GM12878 (cell line): Measurements from ENCODE around the gene BMF. TPM values are rescaled to one million over a fixed set of nuclear protein-coding genes. Genes with fewer than 3 reads are reported as not detected.

Experiments used
- BMI1 ChIP-seq: fragments of 450-650 bp; IDR thresholded peaks from 2 replicates; pipeline ENCODE4 v1.6.1; 2016; ENCODE audit warnings: mild to moderate bottlenecking, moderate library complexity, borderline replicate concordance
- SREBF1 ChIP-seq: IDR thresholded peaks from 2 replicates; pipeline ENCODE4 v1.6.1; 2012; ENCODE audit warnings: mild to moderate bottlenecking, low read length
- ZBTB33 ChIP-seq: fragments of 450-650 bp; IDR thresholded peaks from 2 replicates; pipeline ENCODE4 v1.6.1; 2017; ENCODE audit warnings: mild to moderate bottlenecking
- polyA plus RNA-seq, 11 experiments: library from polyadenylated mRNA; depleted of rRNA in 4 of 11; unstranded in 6 of 11; stranded (reverse) in 5 of 11; fragments of >200 nt; fragmentation: Nextera tagmentation in 4 of 11; fragmentation: Illumina TruSeq in 1 of 11; extraction: Ambion mirVana in 4 of 11; extraction: Trizol in 1 of 11; gene quantifications; 1 replicate in 1 of 11; 2 replicates in 10 of 11; pipeline versions ENCODE4 v1.2.1 to v1.2.3, GENCODE V29; 2011 to 2016; ENCODE audit warnings: inconsistent platforms in 2 of 11, missing spikeins in 2 of 11, low read depth in 1 of 11
- total RNA-seq, 4 experiments: library from RNA; depleted of rRNA in 3 of 4; stranded (reverse); fragments of >200 nt in 3 of 4; fragmentation: Illumina TruSeq in 1 of 4; extraction: Trizol in 1 of 4; gene quantifications; 2 replicates each; pipeline versions ENCODE4 v1.2.1 to v1.2.3, GENCODE V29; 2013 to 2021
- TF ChIP-seq, protein P1 (sequence below): fragments of 450-650 bp; formaldehyde crosslinking; IDR thresholded peaks from 2 replicates; pipeline ENCODE4 v1.5.0; 2022; ENCODE audit warnings: mild to moderate bottlenecking, missing genetic modification characterization

BMF gene
- total and polyA plus RNA-seq, 10 of the 15 experiments (the other 5 are each of a cell fraction or from before 2014, with no cell fraction given), result 0.82 to 34.9 (median 16.9) TPM

GRCh38 chr15:40040293-40040635 lies 68.4 kb downstream of the BMF start (continued):
- TF ChIP-seq, protein P1, sequence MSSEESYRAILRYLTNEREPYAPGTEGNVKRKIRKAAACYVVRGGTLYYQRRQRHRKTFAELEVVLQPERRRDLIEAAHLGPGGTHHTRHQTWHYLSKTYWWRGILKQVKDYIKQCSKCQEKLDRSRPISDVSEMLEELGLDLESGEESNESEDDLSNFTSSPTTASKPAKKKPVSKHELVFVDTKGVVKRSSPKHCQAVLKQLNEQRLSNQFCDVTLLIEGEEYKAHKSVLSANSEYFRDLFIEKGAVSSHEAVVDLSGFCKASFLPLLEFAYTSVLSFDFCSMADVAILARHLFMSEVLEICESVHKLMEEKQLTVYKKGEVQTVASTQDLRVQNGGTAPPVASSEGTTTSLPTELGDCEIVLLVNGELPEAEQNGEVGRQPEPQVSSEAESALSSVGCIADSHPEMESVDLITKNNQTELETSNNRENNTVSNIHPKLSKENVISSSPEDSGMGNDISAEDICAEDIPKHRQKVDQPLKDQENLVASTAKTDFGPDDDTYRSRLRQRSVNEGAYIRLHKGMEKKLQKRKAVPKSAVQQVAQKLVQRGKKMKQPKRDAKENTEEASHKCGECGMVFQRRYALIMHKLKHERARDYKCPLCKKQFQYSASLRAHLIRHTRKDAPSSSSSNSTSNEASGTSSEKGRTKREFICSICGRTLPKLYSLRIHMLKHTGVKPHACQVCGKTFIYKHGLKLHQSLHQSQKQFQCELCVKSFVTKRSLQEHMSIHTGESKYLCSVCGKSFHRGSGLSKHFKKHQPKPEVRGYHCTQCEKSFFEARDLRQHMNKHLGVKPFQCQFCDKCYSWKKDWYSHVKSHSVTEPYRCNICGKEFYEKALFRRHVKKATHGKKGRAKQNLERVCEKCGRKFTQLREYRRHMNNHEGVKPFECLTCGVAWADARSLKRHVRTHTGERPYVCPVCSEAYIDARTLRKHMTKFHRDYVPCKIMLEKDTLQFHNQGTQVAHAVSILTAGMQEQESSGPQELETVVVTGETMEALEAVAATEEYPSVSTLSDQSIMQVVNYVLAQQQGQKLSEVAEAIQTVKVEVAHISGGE (CRISPR knock-in tag), result no peak
- TF ChIP-seq SREBF1 (no peak), ZBTB33 (no peak), BMI1 (no peak)
